ENCODE data around the gene RHBDL2. TPM values are rescaled to one million over a fixed set of nuclear protein-coding genes. Genes with fewer than 3 reads are reported as not detected.
A peak's percentile ranks its signal among the peaks of the same experiment; 100 is the strongest.
"Not testable (repeated sequence)": the region's sequence is repeated elsewhere in the genome, so short reads cannot be mapped to it uniquely, and the experiment has no call there.

The RHBDL2 gene
- 1 to 10 TPM in 1 of 2 donors, not detected in 1; 1.2 TPM for total RNA-seq
- long read RNA-seq, donor 1, partial matches to known transcripts = 0 of 1 reads
- long read RNA-seq, donor 1, other reads (novel, unspliced or antisense) = 1 of 1 reads
- long read RNA-seq, donor 2, partial matches to known transcripts = 0 of 2 reads
- long read RNA-seq, donor 2, other reads (novel, unspliced or antisense) = 1 of 2 reads

DNA sequence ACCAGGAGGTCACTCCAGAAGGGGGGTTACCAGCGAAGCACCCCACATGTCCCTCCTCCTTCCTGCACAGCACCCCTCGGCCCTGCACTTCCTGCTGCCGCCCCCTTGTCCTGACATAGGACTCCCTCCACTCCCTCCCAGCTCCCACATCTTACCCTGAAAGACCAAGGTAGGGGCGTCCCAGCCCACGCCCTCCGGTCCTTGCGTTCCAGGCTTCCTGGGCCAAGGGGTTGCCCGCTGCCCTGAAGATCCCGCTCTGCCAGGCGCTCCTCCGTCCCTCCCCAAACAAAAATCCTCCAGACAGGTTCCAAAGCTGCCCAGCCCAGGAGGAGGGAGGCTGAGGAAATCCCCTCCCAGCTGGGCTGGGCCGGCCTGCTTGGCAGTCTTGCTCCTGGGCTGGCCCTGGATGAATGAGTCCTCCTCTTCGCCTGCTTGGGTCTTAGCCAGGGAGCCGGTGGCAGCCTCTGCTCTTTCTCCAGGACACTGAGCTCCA, at the start of gene RHBDL2:
TSS of gene RHBDL2 (minus strand) at position 304 of the 493 bp plus-strand sequence. CDS start 22,618 bp downstream, outside the sequence.
- intact Hi-C loops (cut with DNase I) = no loop called here
- peak; percentile 88 for DNase-seq (ENCODE audit: low spot score)

DNA sequence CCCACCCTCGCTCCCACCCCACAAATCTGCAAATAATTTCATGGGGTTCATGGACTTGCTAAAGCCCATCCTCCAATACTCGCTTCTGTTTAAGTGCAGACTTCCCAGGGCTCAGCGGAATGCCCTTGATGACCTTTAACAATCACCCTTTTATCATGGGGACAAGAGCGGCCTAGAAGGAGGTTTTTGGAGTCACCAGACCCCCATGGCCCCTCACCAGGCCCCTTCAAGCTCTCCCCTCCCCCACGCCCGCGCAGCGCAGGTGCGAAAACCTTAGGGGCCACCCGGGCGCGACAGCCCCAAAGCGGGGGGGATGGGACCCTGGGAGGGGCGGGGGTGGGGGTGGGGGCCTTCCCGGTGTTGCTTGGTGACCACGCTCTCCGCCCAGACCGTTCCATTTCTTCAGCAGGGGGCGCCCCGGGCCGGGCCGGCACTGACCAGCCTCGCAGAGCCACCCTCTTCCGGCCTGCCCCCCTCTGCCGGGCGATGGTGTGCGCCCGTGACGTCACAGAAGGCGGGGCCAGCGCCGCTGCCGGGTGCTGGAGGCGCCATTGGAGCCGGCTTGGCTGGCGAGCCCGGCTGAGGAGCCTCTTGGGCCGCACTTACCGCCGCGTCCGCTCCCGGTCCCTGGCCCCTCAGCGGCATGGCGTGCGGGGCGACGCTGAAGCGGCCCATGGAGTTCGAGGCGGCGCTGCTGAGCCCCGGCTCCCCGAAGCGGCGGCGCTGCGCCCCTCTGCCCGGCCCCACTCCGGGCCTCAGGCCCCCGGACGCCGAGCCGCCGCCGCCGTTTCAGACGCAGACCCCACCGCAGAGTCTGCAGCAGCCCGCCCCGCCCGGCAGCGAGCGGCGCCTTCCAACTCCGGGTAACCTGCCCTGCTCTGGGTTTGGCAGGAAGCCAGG, 49.4 kb upstream of the RHBDL2 start, which contains the start of gene AKIRIN1:
TSS of gene AKIRIN1 (plus strand) at position 539 of the 900 bp plus-strand sequence. CDS start at position 644, 105 bp downstream.
- intact Hi-C loops (cut with DNase I) = no loop called here
- DNase-seq (ENCODE audit: low spot score) = peak; percentile 100

GRCh38 chr1:38990386-38990737, 48.7 kb upstream of the RHBDL2 start:
- DNase-seq (ENCODE audit: low spot score) = no peak
- intact Hi-C loops (cut with DNase I) = no loop called here

DNA sequence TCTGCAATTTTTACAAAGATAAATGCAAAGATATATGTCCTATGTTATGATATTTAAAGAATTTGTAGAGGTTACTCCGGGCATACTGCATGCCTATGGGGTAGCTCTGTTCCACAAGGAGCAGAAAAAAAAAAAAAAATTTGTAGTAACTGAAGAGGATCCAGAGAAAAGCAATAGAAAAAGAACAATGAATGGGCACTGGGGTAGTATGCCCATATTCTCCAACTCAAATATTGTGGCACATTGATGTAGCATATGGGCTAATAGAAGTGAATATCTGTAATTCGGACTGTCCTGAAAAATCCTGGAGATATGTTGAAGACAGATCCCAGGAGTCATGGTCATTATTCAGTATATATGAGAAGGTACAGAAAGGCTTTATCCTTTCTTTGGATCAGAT, 48.3 kb upstream of the RHBDL2 start:
- intact Hi-C loops (cut with DNase I) = no loop called here
- no peak for DNase-seq (ENCODE audit: low spot score)

- DNase-seq (ENCODE audit: low spot score); intact Hi-C loops (cut with DNase I): not testable (repeated sequence)
Observed at GRCh38 chr1:38979380-38979779, 37.8 kb upstream of the RHBDL2 start.

GRCh38 chr1:38978245-38978542, 36.6 kb upstream of the RHBDL2 start:
- intact Hi-C loops (cut with DNase I); DNase-seq (ENCODE audit: low spot score): not testable (repeated sequence)

DNA sequence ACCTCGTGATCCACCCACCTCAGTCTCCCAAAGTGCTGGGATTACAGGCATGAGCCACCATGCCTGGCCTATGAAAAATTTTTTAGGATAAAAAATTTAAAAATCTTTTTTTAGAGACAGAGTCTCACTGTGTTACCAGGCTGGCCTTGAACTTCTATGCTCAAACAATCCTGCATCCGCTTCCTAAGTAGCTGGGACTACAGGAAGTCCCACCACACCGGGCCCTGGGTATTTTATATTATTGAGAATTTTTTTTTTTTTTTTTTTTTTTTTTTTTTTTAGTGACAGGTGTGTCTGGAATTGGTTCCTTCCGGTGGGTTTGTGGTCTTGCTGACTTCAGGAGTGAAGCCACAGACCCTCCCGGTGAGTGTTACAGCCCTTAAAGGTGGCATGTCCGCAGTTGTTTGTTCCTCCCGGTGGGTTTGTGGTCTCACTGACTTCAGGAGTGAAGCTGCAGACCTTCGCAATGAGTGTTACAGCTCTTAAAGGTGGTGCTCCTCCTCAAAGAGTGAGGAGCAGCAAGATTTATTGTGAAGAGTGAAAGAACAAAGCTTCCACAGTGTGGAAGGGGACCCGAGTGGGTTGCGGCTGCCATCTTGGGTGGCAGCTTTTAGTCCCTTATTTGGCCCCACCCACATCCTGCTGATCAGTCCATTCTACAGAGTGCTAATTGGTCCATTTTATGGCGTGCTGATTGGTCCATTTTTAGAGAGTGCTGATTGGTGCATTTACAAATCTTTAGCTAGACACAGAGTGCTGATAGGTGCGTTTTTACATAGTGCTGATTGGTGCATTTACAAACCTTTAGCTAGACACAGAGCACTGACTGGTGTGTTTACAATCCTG, 36.0 kb upstream of the RHBDL2 start:
- intact Hi-C loops (cut with DNase I); DNase-seq (ENCODE audit: low spot score): not testable (repeated sequence)

DNA sequence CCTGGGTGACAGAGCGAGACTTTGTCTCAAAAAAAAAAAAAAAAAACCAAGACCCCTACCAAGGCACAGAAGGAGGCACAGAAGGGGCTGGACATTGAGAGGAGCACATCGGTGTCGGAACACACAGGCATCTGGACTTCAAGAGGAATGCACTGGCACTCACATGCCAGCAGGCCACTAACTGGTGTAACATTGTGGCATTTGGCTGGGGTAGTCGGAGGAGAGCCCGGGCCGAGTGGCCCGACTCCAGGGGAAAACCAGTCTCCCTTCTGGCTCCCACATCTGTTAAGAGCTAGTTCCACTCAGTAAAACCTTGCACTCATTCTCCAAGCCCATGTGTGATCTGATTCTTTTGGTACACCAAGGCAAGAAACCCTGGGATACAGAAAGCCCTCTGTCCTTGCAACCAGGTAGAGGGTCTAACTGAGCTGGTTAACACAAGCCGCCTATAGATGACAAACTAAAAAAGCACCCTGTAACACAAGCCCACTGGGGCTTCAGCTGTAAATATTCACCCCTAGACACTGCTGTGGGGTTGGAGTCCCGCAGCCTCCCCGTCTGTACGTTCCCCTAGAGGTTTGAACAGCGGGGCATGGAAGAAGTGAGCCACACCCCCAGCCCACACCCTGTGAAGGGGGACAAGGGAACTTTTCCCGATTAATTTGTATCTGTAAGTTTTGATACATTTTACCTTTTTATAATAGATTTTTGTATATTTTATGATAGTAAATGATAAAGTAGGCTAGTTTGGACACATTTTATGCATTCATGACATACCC, 32.2 kb upstream of the RHBDL2 start:
- intact Hi-C loops (cut with DNase I) = no loop called here
- no peak for DNase-seq (ENCODE audit: low spot score)

- intact Hi-C loops (cut with DNase I) = not testable (repeated sequence)
Observed at GRCh38 chr1:38973145-38973544, 31.5 kb upstream of the RHBDL2 start.

DNA sequence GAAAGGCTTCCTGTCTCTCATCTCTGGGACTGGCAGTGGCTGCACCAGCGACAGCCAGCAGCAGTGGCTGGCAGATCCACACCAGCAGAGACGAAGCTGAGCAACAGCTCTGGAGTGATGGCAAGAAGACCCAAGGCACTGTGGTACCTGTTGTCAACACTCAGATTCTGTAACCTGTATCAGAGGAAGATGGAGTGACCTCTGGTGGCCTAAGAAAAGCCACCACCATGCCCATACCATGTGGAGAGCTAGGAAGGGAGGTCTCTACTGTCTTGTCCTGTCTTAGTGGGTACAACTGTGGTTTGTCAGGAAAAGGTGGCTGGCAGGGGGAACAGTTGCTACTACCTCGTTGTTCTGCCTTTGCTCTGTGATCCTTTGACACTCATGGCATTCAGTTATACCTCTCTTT, 22.5 kb upstream of the RHBDL2 start:
- intact Hi-C loops (cut with DNase I) = no loop called here
- no peak for DNase-seq (ENCODE audit: low spot score)

More at GRCh38 chr1:38973145-38973544, 31.5 kb upstream of the RHBDL2 start:
- DNase-seq (ENCODE audit: low spot score) = not testable (repeated sequence)

GRCh38 chr1:38962560-38962959, 20.9 kb upstream of the RHBDL2 start:
- intact Hi-C loops (cut with DNase I) = no loop called here
- DNase-seq (ENCODE audit: low spot score) = no peak

DNA sequence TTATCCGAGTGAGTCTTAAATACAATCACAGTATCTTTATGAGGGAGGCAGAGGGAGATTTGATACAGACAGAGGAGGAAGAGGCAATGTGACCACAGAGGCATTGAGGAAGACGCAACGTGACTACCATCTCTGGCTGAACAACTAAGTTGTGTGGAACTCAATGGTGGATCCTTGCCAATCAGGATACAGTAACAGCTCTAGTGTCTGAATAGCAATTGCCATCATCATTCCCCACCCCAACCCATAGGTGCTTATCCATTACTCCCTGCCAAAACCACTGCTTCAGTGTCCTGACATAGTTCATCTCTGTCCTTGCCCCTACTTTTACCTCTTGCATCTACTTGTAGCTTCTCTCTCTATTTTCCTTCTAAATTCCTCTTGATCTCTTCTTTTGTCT, 20.5 kb upstream of the RHBDL2 start:
- intact Hi-C loops (cut with DNase I) = no loop called here
- DNase-seq (ENCODE audit: low spot score) = no peak

DNA sequence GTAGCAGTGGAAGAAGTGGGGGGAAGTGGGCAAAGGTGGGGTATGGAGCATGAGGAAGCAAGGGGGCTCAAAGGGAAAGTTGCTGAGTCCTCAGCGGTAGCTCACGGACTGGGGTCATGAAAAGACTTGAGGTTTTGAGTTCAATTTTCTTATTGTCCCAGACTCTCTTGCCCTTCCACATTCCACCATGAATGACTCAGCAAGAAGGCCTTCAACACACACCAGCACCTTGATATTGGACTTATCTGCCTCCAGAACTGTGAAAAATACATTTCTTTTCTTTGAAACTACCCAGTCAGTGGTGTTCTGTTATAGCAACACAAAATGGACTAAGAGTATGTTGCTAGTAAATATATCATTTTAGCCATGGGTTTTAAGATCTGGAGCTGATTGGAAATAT, 17.3 kb upstream of the RHBDL2 start:
- intact Hi-C loops (cut with DNase I) = no loop called here
- DNase-seq (ENCODE audit: low spot score) = no peak

DNA sequence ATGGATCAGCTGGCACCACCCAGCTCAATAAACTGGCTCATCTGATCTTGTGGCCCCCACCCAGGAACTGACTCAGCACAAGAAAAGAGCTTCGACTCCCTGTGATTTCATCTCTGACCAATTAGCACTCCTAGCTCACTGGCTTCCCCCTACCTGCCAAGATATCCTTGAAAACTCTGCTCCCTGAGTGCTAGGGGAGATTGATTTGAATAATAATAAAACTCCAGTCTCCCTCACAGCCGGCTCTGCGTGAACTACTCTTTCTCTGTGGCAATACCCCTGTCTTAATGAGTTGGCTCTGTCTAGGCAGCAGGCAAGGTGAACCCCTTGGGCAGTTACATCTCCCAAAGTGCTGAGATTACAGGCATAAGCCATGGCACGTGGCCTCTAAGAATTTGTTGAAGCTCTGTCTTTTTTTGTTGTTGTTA, 11.8 kb upstream of the RHBDL2 start:
- no peak for DNase-seq (ENCODE audit: low spot score)
- intact Hi-C loops (cut with DNase I) = no loop called here

GRCh38 chr1:38950553-38950952, 8.9 kb upstream of the RHBDL2 start:
- intact Hi-C loops (cut with DNase I) = no loop called here

DNA sequence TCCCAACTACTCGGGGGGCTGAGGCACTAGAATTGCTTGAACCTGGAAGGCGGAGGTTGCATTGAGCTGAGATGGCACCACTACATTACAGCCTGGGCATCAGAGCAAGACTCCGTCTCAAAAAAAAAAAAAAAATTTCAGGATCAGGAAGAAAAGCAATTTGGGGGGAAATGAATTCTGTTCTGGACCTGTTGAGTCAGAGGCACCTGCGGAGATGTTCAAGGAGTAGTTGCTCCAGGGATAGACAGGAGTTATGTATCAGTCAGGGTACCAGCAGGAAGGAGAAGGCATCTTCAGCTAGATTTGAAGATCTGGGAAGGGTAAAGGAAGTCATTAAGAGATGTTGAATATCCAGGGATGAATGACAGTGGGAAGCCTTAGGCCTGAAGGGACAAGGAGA, 2.9 kb upstream of the RHBDL2 start:
- intact Hi-C loops (cut with DNase I) = no loop called here
- DNase-seq (ENCODE audit: low spot score) = no peak

More at GRCh38 chr1:38950553-38950952, 8.9 kb upstream of the RHBDL2 start:
- DNase-seq (ENCODE audit: low spot score) = no peak

- DNase-seq (ENCODE audit: low spot score) = no peak
- intact Hi-C loops (cut with DNase I) = no loop called here
Observed at GRCh38 chr1:38942664-38943428, 1.2 kb upstream of the RHBDL2 start.

- no peak for DNase-seq (ENCODE audit: low spot score)
- intact Hi-C loops (cut with DNase I) = no loop called here
Observed at GRCh38 chr1:38941093-38941492, 537 bp downstream of the RHBDL2 start.

Measured in posterior vena cava (tissue), 2 donors.